Gastroesophageal sphincter (tissue), 4 donors: ENCODE results near the gene NSUN6. TPM values are rescaled to one million over a fixed set of nuclear protein-coding genes. Genes with fewer than 3 reads are reported as not detected.

Experiments used
- ATAC-seq: fragments of 150-250 bp; one replicate; pipeline ENCODE4 v1.9.1; 2016; ENCODE audit warnings: mild to moderate bottlenecking, moderate library complexity
- H3K27ac ChIP-seq, 4 donors: fragments of 200-600 bp; sonication (generic) in 3 of 4; 1 replicate in 3 of 4; 2 replicates in 1 of 4; pipeline ENCODE4 v1.5.1; 2016 to 2019
- H3K27me3 ChIP-seq: fragments of 200-600 bp; sonication (generic); one replicate; pipeline ENCODE4 v1.5.1; 2019
- H3K36me3 ChIP-seq, 2 donors: fragments of 200-600 bp; sonication (generic); one replicate each; pipeline ENCODE4 v1.5.1; 2019; ENCODE audit warnings: control low read depth in 1 of 2
- H3K4me1 ChIP-seq, 3 donors: fragments of 200-600 bp; sonication (generic); 1 replicate in 2 of 3; 2 replicates in 1 of 3; pipeline ENCODE4 v1.5.1; 2016 to 2019; ENCODE audit warnings: control low read depth in 2 of 3
- H3K4me3 ChIP-seq, 2 donors: fragments of 200-600 bp; sonication (generic); one replicate each; pipeline ENCODE4 v1.5.1; 2019; ENCODE audit warnings: mild to moderate bottlenecking in 1 of 2, moderate library complexity in 1 of 2
- H3K9me3 ChIP-seq, 3 donors: fragments of 200-600 bp; sonication (generic); one replicate each; pipeline ENCODE4 v1.5.1; 2017 to 2019; ENCODE audit warnings: control low read depth in 2 of 3
- EP300 ChIP-seq: sonication (generic); formaldehyde crosslinking; IDR thresholded peaks from one replicate; pipeline ENCODE4 v1.6.1; 2017; ENCODE audit warnings: antibody characterized with exemption, mild to moderate bottlenecking
- POLR2A ChIP-seq, 2 donors: fragments of 450-650 bp; IDR thresholded peaks; one replicate each; pipeline ENCODE4 v1.6.1; 2017; ENCODE audit warnings: antibody characterized with exemption in 2 of 2, mild to moderate bottlenecking in 2 of 2, moderate library complexity in 1 of 2
- POLR2AphosphoS5 ChIP-seq: sonication (generic); formaldehyde crosslinking; IDR thresholded peaks from one replicate; pipeline ENCODE4 v1.6.1; 2017; ENCODE audit warnings: antibody characterized with exemption
- WGBS, 2 donors: methylation state at CpG; one replicate each; pipeline ENCODE4 v1.1.5; 2018; ENCODE audit warnings: low coverage in 1 of 2; 5-methylcytosine and 5-hydroxymethylcytosine counted together
- total RNA-seq, 4 donors: library from RNA; depleted of rRNA; stranded (reverse); fragments of >200 nt; gene quantifications; one replicate each; pipeline ENCODE4 v1.1.0, GENCODE V29; 2016
- TF ChIP-seq, protein P1 (sequence below), 4 experiments: fragments of 200-600 bp in 2 of 4; fragments of 450-650 bp in 2 of 4; sonication (generic) in 1 of 4; IDR thresholded peaks; one replicate each; pipeline ENCODE4 v1.5.1; 2017 to 2019; ENCODE audit warnings: antibody characterized with exemption in 4 of 4, mild to moderate bottlenecking in 2 of 4, moderate library complexity in 2 of 4

The NSUN6 gene
- total RNA-seq, 4 donors from 2014 or later: 5.9 to 16.7 (median 7.1) TPM

DNA sequence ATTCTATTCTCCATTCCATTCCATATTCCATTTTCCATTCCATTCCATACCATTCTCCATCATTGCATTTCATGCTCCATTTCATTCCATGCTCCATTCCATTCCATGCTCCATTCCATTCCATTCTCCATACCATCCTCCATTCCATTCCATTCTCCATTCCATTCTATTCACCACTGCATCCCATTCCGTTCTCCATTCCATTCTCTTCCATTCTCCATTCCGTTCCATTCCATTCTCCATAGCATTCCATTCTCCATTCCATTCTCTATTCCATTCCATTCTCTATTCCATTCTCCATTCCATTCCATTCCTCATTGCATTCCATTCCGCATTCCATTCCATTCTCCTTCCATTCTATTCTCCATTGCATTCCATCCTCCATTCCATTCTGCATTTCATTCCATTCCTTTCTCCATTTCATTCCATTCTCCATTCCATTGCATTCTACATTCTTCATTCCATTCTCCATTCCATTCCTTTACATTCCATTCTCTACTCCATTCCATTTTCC is 84.0 kb downstream of the NSUN6 start:
- no peaks in the 10 kb centered on the region for H3K27me3 ChIP-seq
- H3K27ac ChIP-seq: no peak overlapping the region
- ATAC-seq: no peak
- peaks cover 0 to 10% of the 10 kb centered on the region in 2 donors for H3K36me3 ChIP-seq
- no peaks in the 10 kb centered on the region for H3K4me1 ChIP-seq
- TF ChIP-seq, protein P1, sequence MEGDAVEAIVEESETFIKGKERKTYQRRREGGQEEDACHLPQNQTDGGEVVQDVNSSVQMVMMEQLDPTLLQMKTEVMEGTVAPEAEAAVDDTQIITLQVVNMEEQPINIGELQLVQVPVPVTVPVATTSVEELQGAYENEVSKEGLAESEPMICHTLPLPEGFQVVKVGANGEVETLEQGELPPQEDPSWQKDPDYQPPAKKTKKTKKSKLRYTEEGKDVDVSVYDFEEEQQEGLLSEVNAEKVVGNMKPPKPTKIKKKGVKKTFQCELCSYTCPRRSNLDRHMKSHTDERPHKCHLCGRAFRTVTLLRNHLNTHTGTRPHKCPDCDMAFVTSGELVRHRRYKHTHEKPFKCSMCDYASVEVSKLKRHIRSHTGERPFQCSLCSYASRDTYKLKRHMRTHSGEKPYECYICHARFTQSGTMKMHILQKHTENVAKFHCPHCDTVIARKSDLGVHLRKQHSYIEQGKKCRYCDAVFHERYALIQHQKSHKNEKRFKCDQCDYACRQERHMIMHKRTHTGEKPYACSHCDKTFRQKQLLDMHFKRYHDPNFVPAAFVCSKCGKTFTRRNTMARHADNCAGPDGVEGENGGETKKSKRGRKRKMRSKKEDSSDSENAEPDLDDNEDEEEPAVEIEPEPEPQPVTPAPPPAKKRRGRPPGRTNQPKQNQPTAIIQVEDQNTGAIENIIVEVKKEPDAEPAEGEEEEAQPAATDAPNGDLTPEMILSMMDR (IDR thresholded peaks at IDR 0.05): no peak
- TF ChIP-seq POLR2AphosphoS5: no peak
- TF ChIP-seq POLR2A (IDR thresholded peaks at IDR 0.05): no peak
- TF ChIP-seq EP300: no peak
- H3K4me3 ChIP-seq: no peak overlapping the region
- WGBS, 2 donors: 96 to 98% methylated on average over 3 of the region's 3 CpGs
- no peaks in the 10 kb centered on the region for H3K9me3 ChIP-seq

DNA sequence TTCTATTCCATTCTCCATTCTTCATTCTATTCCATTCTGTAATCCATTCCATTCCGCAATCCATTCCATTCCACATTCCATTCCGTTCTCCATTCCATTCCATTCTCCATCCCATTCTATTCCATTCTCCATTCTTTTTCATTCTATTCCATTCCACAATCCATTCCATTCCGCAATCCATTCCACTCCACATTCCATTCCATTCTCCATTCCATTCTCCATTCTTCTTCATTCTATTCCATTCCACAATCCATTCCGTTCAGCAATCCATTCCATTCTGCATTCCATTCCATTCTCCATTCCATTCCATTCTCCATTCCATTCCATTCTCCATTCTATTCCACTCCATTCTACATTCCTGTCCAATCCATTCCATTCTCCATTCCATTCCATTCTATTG is 85.2 kb downstream of the NSUN6 start:
- Histone ChIP-seq H3K27ac (no peak overlapping the region), H3K9me3 (no peaks in the 10 kb centered on the region), H3K36me3 (peaks cover 0 to 18% of the 10 kb centered on the region in 2 donors), H3K27me3 (no peaks in the 10 kb centered on the region), H3K4me1 (no peaks in the 10 kb centered on the region), H3K4me3 (no peak overlapping the region)
- TF ChIP-seq POLR2A (IDR thresholded peaks at IDR 0.05): no peak
- TF ChIP-seq EP300: no peak
- TF ChIP-seq, protein P1 (IDR thresholded peaks at IDR 0.05): no peak
- no peak for TF ChIP-seq POLR2AphosphoS5
- no peak for ATAC-seq
- WGBS, 2 donors: 94 to 95% methylated on average over 4 of the region's 4 CpGs

DNA sequence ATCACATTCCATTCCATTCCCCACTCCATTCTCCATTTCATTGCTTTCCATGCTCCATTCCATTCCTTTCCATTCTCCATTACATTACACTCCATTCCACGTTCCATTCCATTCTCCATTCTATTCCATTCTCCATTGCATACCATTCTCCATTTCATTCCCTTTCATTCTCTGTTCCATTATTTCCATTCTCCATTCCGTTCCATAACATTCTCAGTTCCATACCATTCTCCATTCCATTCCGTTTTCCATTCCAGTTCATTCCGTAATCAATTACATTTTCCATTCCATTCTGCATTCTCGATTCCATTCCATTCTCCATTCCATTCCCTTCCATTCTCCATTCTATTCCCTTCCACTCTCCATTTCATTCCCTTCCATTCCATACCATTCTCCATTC is 86.4 kb downstream of the NSUN6 start:
- ATAC-seq: no peak
- no peak for TF ChIP-seq EP300
- TF ChIP-seq, protein P1 (IDR thresholded peaks at IDR 0.05): no peak
- H3K9me3 ChIP-seq: no peaks in the 10 kb centered on the region
- peaks cover 0 to 27% of the 10 kb centered on the region in 2 donors for H3K36me3 ChIP-seq
- no peak overlapping the region for H3K4me3 ChIP-seq
- H3K27me3 ChIP-seq: no peaks in the 10 kb centered on the region
- no peak overlapping the region for H3K27ac ChIP-seq
- WGBS, 2 donors: 94 to 100% methylated on average over 5 of the region's 5 CpGs
- H3K4me1 ChIP-seq: no peaks in the 10 kb centered on the region

DNA sequence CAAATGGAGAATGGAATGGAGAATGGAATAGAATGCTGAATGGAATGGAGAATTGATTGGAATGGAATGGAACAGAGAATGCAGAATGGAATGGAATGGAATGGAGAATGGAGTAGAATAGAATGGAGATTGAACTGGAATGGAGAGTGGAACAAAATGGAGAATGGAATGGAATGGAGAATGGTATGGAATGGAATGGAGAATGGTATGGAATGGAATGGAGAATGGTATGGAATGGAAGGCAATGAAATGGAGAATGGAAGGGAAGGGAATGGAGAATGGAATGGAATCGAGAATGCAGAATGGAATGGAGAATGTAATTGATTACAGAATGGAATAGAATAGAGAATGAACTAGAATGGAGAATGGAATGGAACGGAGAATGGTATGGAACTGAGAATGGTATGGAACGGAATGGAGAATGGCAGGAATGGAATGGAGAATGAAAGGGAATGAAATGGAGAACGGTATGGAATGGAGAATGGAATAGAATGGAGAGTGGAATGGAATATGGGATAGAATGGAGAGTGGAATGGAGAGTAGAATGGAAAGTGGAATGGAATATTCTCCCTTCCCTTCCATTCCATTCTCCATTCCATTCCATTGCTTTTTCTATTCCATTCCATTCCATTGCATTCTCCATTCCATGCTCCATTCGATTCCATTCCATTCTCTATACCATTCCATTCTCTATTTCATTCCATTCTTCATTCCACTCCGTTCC is 88.2 kb downstream of the NSUN6 start:
- 93 to 95% methylated on average over 3 to 6 of the region's 6 CpGs for WGBS, 2 donors
- Histone ChIP-seq H3K4me3 (no peak overlapping the region), H3K4me1 (no peaks in the 10 kb centered on the region), H3K36me3 (peaks cover 0 to 43% of the 10 kb centered on the region in 2 donors), H3K27ac (no peak overlapping the region), H3K9me3 (no peaks in the 10 kb centered on the region), H3K27me3 (no peaks in the 10 kb centered on the region)
- no peak for ATAC-seq
- TF ChIP-seq POLR2AphosphoS5: no peak

DNA sequence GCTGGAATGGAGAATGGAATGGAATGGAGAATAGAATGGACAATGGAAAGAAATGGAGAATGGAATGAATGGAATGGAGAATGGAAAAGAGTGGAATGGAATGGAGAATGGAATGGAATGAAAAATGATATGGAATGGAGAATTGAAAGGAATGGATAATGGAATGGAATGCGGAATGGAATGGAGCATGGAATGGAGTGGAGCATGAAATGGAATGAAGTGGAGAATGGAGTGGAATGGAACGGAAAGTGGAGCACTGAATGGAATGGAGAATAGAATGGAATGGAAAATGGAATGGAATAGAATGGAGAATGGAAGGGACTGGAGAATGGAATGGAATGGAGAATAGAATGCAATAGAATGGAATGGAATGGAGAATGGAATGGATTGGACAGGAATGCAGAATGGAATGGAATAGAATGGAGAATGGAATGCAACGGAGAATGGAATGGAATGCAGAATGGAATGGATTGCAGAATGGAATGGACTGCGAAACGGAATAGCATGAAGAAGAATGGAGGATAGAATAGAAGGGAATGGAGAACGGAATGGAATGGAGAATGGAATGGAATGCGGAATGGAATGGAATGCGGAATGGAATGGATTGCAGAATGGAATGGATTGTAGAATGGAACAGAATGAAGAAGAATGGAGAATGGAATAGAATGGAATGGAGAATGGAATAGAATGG is 89.4 kb downstream of the NSUN6 start:
- WGBS, 2 donors: 90 to 92% methylated on average over 8 of the region's 8 CpGs
- Histone ChIP-seq H3K4me3 (no peak overlapping the region), H3K36me3 (peaks cover 0 to 49% of the 10 kb centered on the region in 2 donors), H3K27me3 (no peaks in the 10 kb centered on the region), H3K9me3 (no peaks in the 10 kb centered on the region), H3K4me1 (no peaks in the 10 kb centered on the region), H3K27ac (no peak overlapping the region)
- TF ChIP-seq POLR2A (IDR thresholded peaks at IDR 0.05): no peak
- no peak for TF ChIP-seq EP300
- TF ChIP-seq, protein P1 (IDR thresholded peaks at IDR 0.05): no peak
- no peak for TF ChIP-seq POLR2AphosphoS5
- ATAC-seq: no peak
